ENCODE results near the gene SRGAP3. TPM values are rescaled to one million over a fixed set of nuclear protein-coding genes. Genes with fewer than 3 reads are reported as not detected.
A peak's percentile ranks its signal among the peaks of the same experiment; 100 is the strongest.

The SRGAP3 gene
- total RNA-seq, 2 experiments from 2014 or later, result 2.2 to 3.5 TPM

DNA sequence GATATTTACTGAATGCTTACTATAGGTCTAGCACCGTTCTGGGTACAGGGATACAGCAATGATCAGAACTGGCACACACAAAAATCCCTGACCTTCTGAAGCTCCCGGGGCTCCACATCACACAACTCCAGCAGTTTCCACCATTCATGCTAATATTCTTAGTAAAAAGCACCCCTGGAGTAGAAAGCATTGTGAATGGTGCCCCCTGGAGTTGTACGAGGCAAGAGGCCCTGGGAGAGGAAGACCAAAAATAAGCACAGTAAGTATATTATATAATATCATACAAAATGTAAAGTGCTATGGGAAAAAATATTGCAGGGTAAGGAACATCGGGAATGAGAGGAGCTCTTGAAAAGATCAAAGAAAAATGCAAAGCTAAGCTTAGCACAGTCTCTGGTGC is 790 bp upstream of the SRGAP3 start:
- H3K27ac Mint-ChIP-seq, result no peak overlapping the region
- no peaks in the 10 kb centered on the region for H3K9me3 Mint-ChIP-seq
- no peak for DNase-seq
- peaks cover 19% of the 10 kb centered on the region for H3K4me1 Mint-ChIP-seq (ENCODE audit: low read depth)
- H3K4me3 Mint-ChIP-seq, result no peak overlapping the region
- ChIA-PET POLR2A (interaction anchor here (1.0 kb wide), 1 partner anchor 25 kb away, joined by 3 read pairs; no protein-coding TSS in a partner anchor), CTCF (interaction anchor here (0.7 to 3.2 kb wide), 5 partner anchors 52 to 311 kb away, joined by 3 to 13 read pairs (median 4); no protein-coding TSS in a partner anchor)
- H3K36me3 Mint-ChIP-seq, result no peaks in the 10 kb centered on the region
- H3K27me3 Mint-ChIP-seq, result no peaks in the 10 kb centered on the region
- intact Hi-C loops (cut with micrococcal nuclease), result no loop called here

DNA sequence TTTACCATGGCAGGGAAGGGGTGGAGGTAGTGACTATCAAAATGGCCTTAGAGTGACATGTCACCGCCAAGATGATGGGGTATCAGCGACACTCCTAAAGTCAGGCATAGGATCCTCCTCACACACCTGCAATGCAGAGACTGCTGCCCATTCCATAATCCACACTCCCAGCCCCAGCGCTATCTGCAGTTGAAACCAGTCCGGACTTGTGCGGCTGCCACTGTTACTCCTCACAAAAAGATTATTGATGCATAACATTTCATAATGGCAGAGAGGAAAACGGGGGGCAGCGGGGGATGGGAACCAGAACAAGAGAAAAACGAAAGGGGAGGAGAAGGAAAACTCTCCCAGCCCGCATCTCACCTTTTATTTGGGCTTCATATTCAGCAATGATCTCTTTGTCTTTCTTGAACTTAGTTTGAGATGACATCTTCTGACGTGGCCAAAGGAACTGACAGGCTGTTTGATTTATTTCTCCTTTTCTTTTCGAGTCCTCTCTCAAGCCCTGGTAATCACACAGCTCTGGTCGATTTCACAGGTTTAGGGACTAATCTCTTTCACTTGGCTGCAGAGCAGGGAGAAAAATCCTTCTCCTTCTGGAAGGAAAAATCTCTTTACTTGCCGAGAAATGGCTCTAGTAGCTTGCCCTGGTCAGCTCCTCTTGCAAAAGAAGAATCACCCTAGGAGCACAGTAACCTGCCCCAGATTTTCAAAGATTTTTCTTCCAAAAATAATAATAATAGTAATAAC is 749 bp downstream of the SRGAP3 start:
- Mint-ChIP-seq H3K27me3 (no peaks in the 10 kb centered on the region), H3K4me3 (peak overlapping the region; percentile 70), H3K4me1 (ENCODE audit: low read depth) (peaks cover 19% of the 10 kb centered on the region), H3K36me3 (no peaks in the 10 kb centered on the region), H3K9me3 (no peaks in the 10 kb centered on the region), H3K27ac (no peak overlapping the region)
- DNase-seq, result no peak
- ChIA-PET POLR2A (no interaction called here), CTCF (interaction anchor here (0.7 to 3.2 kb wide), 10 partner anchors 10 to 364 kb away, joined by 3 to 13 read pairs (median 4); no protein-coding TSS in a partner anchor)
- intact Hi-C loops (cut with micrococcal nuclease), result loop anchor here (1.0 to 2.0 kb wide), 3 partner anchors 24 to 278 kb away; no protein-coding TSS in a partner anchor

DNA sequence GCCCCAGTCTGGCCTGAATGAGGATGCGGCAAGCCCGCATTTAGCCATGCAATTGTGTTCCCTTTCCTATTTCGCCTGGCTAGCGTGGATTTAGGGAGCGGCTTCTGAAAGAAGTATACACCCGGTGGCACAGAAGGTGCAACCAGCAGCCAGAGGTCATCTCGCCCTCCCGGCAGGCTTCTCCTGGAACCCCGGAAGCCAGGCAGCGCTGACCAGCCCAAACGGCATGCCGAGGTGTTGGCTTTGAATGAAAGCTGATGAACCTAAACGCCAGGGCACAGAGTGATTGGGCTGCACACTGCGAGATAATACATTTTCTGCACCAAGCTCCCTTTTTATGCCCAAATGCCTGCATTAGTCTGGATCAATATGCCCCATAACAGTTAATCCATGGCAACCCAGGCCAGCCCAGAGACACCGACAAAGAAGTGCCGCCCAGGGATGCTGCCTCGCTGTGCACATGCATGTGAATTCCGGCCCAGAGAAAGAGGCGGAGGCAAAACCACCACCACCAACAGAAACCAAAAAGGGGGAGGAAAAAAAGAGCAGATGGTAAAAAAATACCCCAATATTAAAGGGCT is 1.4 kb downstream of the SRGAP3 start:
- intact Hi-C loops (cut with micrococcal nuclease), result loop anchor here (2.0 kb wide), 1 partner anchor 277 kb away; no protein-coding TSS in a partner anchor

DNA sequence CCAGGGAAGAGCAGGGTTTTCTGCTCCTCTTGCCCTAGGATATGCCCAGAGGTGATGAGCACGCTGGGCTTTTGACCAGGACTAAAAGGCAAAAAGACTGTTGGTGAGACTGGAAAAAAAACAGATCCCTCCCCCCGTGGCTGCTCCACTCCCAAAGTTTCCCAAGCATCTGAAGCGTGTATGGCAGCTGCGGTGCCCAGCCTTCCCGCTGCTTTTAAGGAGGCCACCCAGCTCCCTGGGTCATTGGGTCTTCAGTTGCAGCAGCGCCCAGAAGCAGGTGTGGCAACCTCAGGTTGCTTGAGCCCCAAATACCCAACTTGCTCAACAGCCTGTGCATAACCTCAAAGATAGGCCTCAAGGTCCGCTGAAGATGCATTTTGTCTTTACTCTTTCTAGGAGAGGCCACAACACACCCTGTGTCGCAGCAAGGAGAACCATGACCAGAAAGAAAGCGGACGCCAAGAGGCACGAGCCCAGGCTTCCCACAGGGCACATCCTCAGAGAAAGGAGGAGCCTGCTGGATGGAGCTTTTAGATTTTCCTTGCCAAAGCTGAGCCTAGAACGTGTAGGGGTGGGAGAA is 2.0 kb downstream of the SRGAP3 start:
- no peaks in the 10 kb centered on the region for H3K27me3 Mint-ChIP-seq
- ChIA-PET CTCF (no interaction called here), POLR2A (no interaction called here)
- H3K4me3 Mint-ChIP-seq, result no peak overlapping the region
- H3K36me3 Mint-ChIP-seq, result no peaks in the 10 kb centered on the region
- intact Hi-C loops (cut with micrococcal nuclease), result no loop called here
- H3K27ac Mint-ChIP-seq, result no peak overlapping the region
- H3K4me1 Mint-ChIP-seq (ENCODE audit: low read depth), result peaks cover 19% of the 10 kb centered on the region
- H3K9me3 Mint-ChIP-seq, result no peaks in the 10 kb centered on the region
- DNase-seq, result no peak

More for the DNA sequence above, 1.4 kb downstream of the SRGAP3 start:
- Mint-ChIP-seq H3K4me3 (peak overlapping the region; percentile 70), H3K27me3 (no peaks in the 10 kb centered on the region), H3K4me1 (ENCODE audit: low read depth) (peaks cover 19% of the 10 kb centered on the region), H3K36me3 (no peaks in the 10 kb centered on the region), H3K27ac (no peak overlapping the region), H3K9me3 (no peaks in the 10 kb centered on the region)
- CTCF ChIA-PET, result interaction anchor here (0.7 kb wide), 1 partner anchor 363 kb away, joined by 3 read pairs; no protein-coding TSS in a partner anchor
- no peak for DNase-seq
- POLR2A ChIA-PET, result no interaction called here

DNA sequence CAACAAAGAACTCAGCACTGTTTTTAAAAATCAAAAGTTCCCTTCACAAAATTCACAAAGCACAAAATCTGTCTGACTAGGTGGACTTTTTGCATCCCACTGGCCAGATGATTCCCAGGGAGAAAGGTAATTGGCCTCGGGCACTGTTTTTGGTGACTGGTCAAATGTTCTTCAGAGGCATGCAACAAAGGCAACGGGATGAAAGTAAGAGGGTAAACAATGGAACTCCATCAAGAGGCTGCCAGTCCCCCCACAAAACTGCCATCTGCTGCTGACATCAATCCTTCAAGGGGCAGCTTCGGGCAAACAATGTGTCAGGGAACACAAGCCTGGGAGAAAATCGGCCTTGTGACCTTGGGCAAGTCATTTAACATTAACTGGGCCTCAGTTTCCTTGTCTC is 3.3 kb downstream of the SRGAP3 start:
- H3K4me1 Mint-ChIP-seq (ENCODE audit: low read depth), result peaks cover 19% of the 10 kb centered on the region
- H3K9me3 Mint-ChIP-seq, result no peaks in the 10 kb centered on the region
- no peaks in the 10 kb centered on the region for H3K27me3 Mint-ChIP-seq
- CTCF ChIA-PET, result no interaction called here
- no peak overlapping the region for H3K4me3 Mint-ChIP-seq
- no peak overlapping the region for H3K27ac Mint-ChIP-seq
- H3K36me3 Mint-ChIP-seq, result no peaks in the 10 kb centered on the region
- intact Hi-C loops (cut with micrococcal nuclease), result no loop called here
- POLR2A ChIA-PET, result no interaction called here
- DNase-seq, result no peak

DNA sequence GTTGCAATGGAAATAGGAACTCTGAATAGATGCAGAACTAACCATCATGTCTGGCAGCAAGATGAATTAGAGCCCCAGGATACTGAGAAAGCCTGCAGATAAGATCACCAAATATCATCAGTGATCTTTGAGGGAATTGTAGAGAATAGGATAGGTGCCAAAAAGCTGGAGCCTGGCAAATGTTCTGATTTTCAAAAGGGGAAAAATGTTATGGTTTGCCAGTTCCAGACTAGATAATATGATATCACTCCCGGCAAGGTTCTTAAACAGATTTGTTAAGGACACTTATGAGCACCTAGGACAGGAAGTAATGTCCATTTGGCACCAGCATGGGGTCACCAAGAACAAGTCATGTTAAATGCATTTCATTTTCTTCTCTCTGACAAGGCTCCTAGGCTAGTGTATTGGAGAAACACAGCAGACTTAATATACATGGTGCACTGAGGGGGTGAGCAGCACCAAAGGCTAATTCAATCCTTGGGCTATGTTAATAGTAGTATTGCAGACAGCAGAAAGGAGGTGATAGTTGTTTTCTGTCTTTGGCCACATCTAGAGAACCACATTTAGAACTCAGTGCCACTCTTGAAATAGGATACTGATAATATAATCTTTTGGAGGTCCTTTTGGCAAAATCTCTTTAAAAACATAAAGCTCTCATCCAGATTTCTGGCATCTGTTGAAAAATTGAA is 4.8 kb downstream of the SRGAP3 start:
- intact Hi-C loops (cut with micrococcal nuclease), result no loop called here
- no peaks in the 10 kb centered on the region for H3K36me3 Mint-ChIP-seq
- CTCF ChIA-PET, result no interaction called here

DNA sequence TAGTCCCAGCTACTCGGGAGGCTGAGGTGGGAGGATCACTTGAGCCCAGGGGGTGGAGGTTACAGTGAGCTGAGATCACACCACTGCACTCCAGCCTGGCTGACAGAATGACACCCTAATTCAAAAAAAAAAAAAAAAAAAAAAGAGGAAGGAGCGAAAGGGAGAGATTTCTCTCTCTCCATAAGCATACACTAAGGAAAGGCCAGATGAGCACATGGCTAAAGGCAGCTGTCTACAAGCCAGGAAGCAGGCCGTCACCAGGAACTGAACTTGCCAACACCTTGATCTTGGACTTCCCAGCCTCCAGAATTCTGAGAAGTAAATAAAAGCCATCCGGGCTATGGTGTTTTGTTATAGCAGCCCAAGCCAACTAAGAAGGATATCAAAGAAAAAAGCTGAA is 7.5 kb downstream of the SRGAP3 start:
- no peak overlapping the region for H3K27ac Mint-ChIP-seq
- H3K36me3 Mint-ChIP-seq, result no peaks in the 10 kb centered on the region
- H3K4me3 Mint-ChIP-seq, result no peak overlapping the region
- CTCF ChIA-PET, result no interaction called here
- intact Hi-C loops (cut with micrococcal nuclease), result no loop called here
- POLR2A ChIA-PET, result no interaction called here
- H3K9me3 Mint-ChIP-seq, result no peaks in the 10 kb centered on the region
- no peaks in the 10 kb centered on the region for H3K27me3 Mint-ChIP-seq
- H3K4me1 Mint-ChIP-seq (ENCODE audit: low read depth), result no peaks in the 10 kb centered on the region
- no peak for DNase-seq

More for the DNA sequence above, 4.8 kb downstream of the SRGAP3 start:
- H3K27me3 Mint-ChIP-seq, result no peaks in the 10 kb centered on the region
- no peak for DNase-seq
- no peak overlapping the region for H3K27ac Mint-ChIP-seq
- POLR2A ChIA-PET, result no interaction called here
- H3K4me3 Mint-ChIP-seq, result no peak overlapping the region
- H3K4me1 Mint-ChIP-seq (ENCODE audit: low read depth), result peaks cover 15% of the 10 kb centered on the region
- H3K9me3 Mint-ChIP-seq, result no peaks in the 10 kb centered on the region

DNA sequence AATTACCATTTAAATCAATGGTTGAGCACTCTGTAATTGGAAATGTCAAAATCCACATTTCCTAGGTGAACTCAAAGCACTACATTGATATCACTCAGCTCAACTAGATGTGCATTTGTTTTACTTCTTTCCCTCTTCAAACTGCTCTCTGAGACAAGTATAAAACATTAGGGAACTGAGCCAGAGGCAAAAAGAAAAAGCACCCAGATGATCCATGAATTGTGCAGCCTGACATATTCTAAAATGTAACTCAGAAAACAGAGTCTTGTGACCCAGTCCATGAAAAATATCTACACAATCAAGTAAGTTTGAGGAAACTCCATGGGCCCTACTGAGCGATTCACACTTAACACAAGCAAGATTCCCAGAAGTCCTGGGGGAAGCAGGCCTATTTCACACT is 9.8 kb downstream of the SRGAP3 start:
- DNase-seq, result no peak
- Mint-ChIP-seq H3K4me1 (ENCODE audit: low read depth) (no peaks in the 10 kb centered on the region), H3K4me3 (no peak overlapping the region), H3K27ac (no peak overlapping the region), H3K36me3 (no peaks in the 10 kb centered on the region), H3K9me3 (no peaks in the 10 kb centered on the region), H3K27me3 (no peaks in the 10 kb centered on the region)
- intact Hi-C loops (cut with micrococcal nuclease), result no loop called here
- CTCF ChIA-PET, result no interaction called here
- POLR2A ChIA-PET, result no interaction called here

DNA sequence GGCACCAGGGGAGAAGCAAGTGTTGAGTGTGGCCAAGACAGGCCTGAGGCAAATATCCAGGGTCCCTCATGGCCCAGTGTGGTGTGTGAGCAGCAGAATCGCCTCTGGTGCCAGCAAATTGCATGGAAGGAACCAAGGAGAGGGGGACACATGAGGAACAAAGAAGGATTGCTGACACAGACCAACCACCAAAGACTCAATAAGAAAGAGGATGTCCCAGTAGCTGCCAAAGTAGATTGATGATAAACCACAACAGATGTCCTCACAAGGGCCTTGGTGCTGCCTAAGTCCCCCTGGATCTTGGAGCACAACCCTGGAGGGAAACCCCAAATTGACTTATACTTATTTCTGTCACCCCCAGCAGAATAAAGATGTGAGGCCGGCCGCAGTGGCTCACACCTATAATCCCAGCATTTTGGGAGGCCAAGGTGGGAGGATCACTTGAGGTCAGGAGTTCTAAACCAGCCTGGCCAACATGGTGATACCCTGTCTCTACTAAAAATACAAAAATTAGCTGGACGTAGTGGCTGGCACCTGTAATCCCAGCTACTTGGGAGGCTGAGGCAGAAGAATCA is 10.6 kb downstream of the SRGAP3 start:
- ChIA-PET POLR2A (no interaction called here), CTCF (no interaction called here)
- Mint-ChIP-seq H3K4me1 (ENCODE audit: low read depth) (no peaks in the 10 kb centered on the region), H3K4me3 (no peak overlapping the region), H3K27me3 (no peaks in the 10 kb centered on the region), H3K36me3 (no peaks in the 10 kb centered on the region), H3K9me3 (no peaks in the 10 kb centered on the region), H3K27ac (no peak overlapping the region)
- intact Hi-C loops (cut with micrococcal nuclease), result no loop called here
- no peak for DNase-seq

DNA sequence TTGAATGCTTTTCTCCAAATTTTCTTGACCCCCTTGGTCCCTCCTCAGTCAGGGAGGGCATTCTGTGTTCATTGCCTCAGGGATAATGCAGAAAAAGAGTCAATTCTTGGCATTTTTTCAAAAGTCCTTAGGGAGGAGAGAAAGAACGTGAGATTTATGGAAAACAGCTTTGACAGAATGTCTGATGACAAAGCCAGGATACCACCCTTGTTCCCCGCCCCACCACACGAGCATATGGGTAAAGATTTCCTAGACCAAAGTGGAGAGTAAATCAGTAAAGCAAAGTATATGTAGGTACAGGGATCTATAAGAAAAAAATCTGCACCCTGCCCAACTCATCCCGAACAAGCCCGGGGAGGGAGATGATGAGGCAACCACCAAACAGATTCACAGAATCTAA is 11.2 kb downstream of the SRGAP3 start:
- POLR2A ChIA-PET, result no interaction called here
- no peaks in the 10 kb centered on the region for H3K36me3 Mint-ChIP-seq
- H3K9me3 Mint-ChIP-seq, result no peaks in the 10 kb centered on the region
- DNase-seq, result no peak
- H3K27me3 Mint-ChIP-seq, result no peaks in the 10 kb centered on the region
- H3K4me1 Mint-ChIP-seq (ENCODE audit: low read depth), result no peaks in the 10 kb centered on the region
- no peak overlapping the region for H3K27ac Mint-ChIP-seq
- H3K4me3 Mint-ChIP-seq, result no peak overlapping the region
- intact Hi-C loops (cut with micrococcal nuclease), result no loop called here
- CTCF ChIA-PET, result no interaction called here

DNA sequence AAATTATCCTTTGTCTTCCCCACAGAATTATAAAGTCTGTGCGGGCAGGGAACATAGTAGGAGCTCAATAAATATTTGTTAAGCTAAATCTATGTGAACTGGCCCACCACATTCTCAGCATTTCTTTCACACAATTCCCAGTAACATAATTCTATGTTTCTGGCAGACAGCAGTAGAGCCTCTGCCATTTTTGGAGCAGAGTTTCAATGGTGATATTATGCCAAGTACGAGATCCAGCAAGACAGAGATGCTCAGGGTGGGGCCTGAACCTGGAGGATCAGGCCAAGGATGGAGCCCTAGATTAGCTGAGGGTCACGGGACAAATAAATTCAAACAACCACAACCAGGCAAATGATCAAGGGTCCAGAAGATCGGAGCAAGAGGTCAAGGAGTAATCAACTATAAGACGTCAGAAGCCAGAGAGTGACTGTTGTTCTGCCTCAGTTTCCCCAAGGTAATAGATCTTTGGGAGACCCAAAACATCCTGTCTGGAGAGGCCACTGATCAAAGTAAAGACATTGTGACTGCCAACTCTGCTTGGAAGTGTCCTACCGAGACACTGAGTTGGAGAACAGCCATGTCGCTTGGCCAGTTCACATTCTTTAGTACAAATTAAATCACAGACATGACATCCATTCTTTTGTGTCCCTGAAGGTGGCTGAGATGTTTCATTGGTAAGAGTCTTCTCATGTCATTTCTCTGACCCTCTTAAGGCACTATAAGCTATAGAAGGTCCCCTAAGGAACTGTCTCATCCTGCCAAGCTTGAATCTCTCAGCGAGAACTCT is 15.4 kb downstream of the SRGAP3 start:
- no peaks in the 10 kb centered on the region for H3K4me1 Mint-ChIP-seq (ENCODE audit: low read depth)
- intact Hi-C loops (cut with micrococcal nuclease), result no loop called here
- H3K27ac Mint-ChIP-seq, result no peak overlapping the region
- ChIA-PET POLR2A (no interaction called here), CTCF (no interaction called here)
- no peak for DNase-seq
- no peak overlapping the region for H3K4me3 Mint-ChIP-seq
- H3K9me3 Mint-ChIP-seq, result no peaks in the 10 kb centered on the region
- H3K27me3 Mint-ChIP-seq, result no peaks in the 10 kb centered on the region
- H3K36me3 Mint-ChIP-seq, result no peaks in the 10 kb centered on the region
